ENCODE data around the gene HIPK1. TPM values are rescaled to one million over a fixed set of nuclear protein-coding genes. Genes with fewer than 3 reads are reported as not detected.

HIPK1 gene
- total RNA-seq, 1 experiment from 2014 or later = 40.1 TPM

DNA sequence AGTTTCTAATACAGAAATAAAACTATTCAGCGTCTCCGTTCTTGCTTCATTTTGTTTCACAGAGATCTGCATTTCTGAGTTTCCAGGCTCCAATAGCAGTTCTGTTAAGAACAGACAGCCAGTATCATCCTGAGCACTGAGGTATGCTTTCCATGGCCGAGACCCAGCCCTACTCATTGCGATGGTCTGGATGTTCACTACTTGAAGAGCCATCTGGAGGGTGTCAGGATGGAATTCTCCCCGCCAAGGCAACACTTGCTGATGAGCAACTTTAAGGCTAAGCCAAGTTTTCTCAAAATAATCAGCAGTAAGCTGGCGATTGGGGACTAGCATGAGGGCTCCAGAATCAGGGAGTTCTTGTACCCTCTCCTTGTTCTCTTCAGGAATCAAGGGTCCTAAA lies 34.0 kb upstream of the HIPK1 start:
- Histone ChIP-seq H3K9me3 (ENCODE audit: control insufficient read depth in 1 of 2, insufficient read depth in 1 of 2, low read depth in 1 of 2, low read length in 2 of 2) (no peaks in the 10 kb centered on the region), H3K27ac (ENCODE audit: low read depth, low read length) (no peak overlapping the region), H3K36me3 (ENCODE audit: control insufficient read depth in 1 of 2, insufficient read depth in 2 of 2, low read length in 2 of 2) (peaks cover 8 to 9% of the 10 kb centered on the region in 2 experiments; a peak in 1 of 4 replicates), H4K20me1 (ENCODE audit: insufficient read depth) (no peaks in the 10 kb centered on the region), H3K4me2 (ENCODE audit: low read length) (no peak overlapping the region), H3K9ac (ENCODE audit: low read length) (no peak overlapping the region), H3K27me3 (ENCODE audit: insufficient read depth, low read length) (no peaks in the 10 kb centered on the region), H3K79me2 (ENCODE audit: insufficient read depth, low read length) (no peaks in the 10 kb centered on the region), H3K4me3 (replicated peaks in 1 of 2; ENCODE audit: low read depth in 1 of 2, low read length in 2 of 2) (no peak overlapping the region), H3K4me1 (ENCODE audit: control insufficient read depth in 1 of 2, insufficient read depth in 2 of 2, low read length in 2 of 2) (no peaks in the 10 kb centered on the region), H2AFZ (ENCODE audit: low read depth, low read length, poor library complexity, severe bottlenecking) (no peak overlapping the region), H3K9me2 (ENCODE audit: insufficient read depth) (no peaks in the 10 kb centered on the region)
- no TSS peak for BruUV-seq (replicated peaks)
- RAD21 ChIA-PET (ENCODE audit: low non-redundant PET in 1 of 2, low total read pairs in 2 of 2, uncharacterized antibody in 2 of 2, unreplicated experiment in 2 of 2) = no interaction called here
- ATAC-seq (no peak), DNase-seq (ENCODE audit: low read depth, low spot score) (no peak)
- POLR2A ChIA-PET = no interaction called here
- TF ChIP-seq, protein P1, sequence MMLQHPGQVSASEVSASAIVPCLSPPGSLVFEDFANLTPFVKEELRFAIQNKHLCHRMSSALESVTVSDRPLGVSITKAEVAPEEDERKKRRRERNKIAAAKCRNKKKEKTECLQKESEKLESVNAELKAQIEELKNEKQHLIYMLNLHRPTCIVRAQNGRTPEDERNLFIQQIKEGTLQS (IDR thresholded peaks at IDR 0.05) = no peak
- TF ChIP-seq FOSL1 (IDR thresholded peaks at IDR 0.05; ENCODE audit: low read depth) = no peak
- TF ChIP-seq TCF7L2 (IDR thresholded peaks at IDR 0.05; ENCODE audit: borderline replicate concordance, extremely low read depth, insufficient read depth, insufficient read length) = no peak
- no peak for TF ChIP-seq ZNF274 (IDR thresholded peaks at IDR 0.05; ENCODE audit: low read depth, low read length)
- TF ChIP-seq ELF1 (IDR thresholded peaks at IDR 0.05; ENCODE audit: borderline replicate concordance, low read depth) = no peak
- TF ChIP-seq RAD21 (IDR thresholded peaks at IDR 0.05; ENCODE audit: low read depth) = no peak
- intact Hi-C loops (cut with micrococcal nuclease) = no loop called here
- CTCF ChIA-PET = no interaction called here

GRCh38 chr1:113895961-113896360 lies 33.2 kb upstream of the HIPK1 start:
- no peak overlapping the region for H3K9ac ChIP-seq (ENCODE audit: low read length)
- no peak overlapping the region for H2AFZ ChIP-seq (ENCODE audit: low read depth, low read length, poor library complexity, severe bottlenecking)
- ATAC-seq (no peak), DNase-seq (ENCODE audit: low read depth, low spot score) (no peak)
- peaks cover 8 to 9% of the 10 kb centered on the region in 2 experiments; a peak in 1 of 4 replicates for H3K36me3 ChIP-seq (ENCODE audit: control insufficient read depth in 1 of 2, insufficient read depth in 2 of 2, low read length in 2 of 2)
- no peaks in the 10 kb centered on the region for H4K20me1 ChIP-seq (ENCODE audit: insufficient read depth)
- ChIA-PET CTCF (no interaction called here), POLR2A (no interaction called here), RAD21 (ENCODE audit: low non-redundant PET in 1 of 2, low total read pairs in 2 of 2, uncharacterized antibody in 2 of 2, unreplicated experiment in 2 of 2) (no interaction called here)
- no peaks in the 10 kb centered on the region for H3K9me3 ChIP-seq (ENCODE audit: control insufficient read depth in 1 of 2, insufficient read depth in 1 of 2, low read depth in 1 of 2, low read length in 2 of 2)
- no peaks in the 10 kb centered on the region for H3K27me3 ChIP-seq (ENCODE audit: insufficient read depth, low read length)
- BruUV-seq (replicated peaks) = no TSS peak
- H3K4me3 ChIP-seq (replicated peaks in 1 of 2; ENCODE audit: low read depth in 1 of 2, low read length in 2 of 2) = no peak overlapping the region
- H3K9me2 ChIP-seq (ENCODE audit: insufficient read depth) = no peaks in the 10 kb centered on the region
- H3K79me2 ChIP-seq (ENCODE audit: insufficient read depth, low read length) = no peaks in the 10 kb centered on the region
- H3K4me1 ChIP-seq (ENCODE audit: control insufficient read depth in 1 of 2, insufficient read depth in 2 of 2, low read length in 2 of 2) = no peaks in the 10 kb centered on the region
- H3K27ac ChIP-seq (ENCODE audit: low read depth, low read length) = no peak overlapping the region
- no peak overlapping the region for H3K4me2 ChIP-seq (ENCODE audit: low read length)
- intact Hi-C loops (cut with micrococcal nuclease) = no loop called here
- TF ChIP-seq EZH2 (IDR thresholded peaks at IDR 0.05) (no peak), FOSL1 (IDR thresholded peaks at IDR 0.05; ENCODE audit: low read depth) (no peak), JUND (IDR thresholded peaks at IDR 0.05) (no peak), ZFX (IDR thresholded peaks at IDR 0.05) (no peak), CEBPB (IDR thresholded peaks at IDR 0.05; ENCODE audit: low read depth) (no peak), POLR2A (IDR thresholded peaks at IDR 0.05; ENCODE audit: borderline replicate concordance, extremely low read depth, insufficient read depth, insufficient read length) (no peak), TCF7L2 (IDR thresholded peaks at IDR 0.05; ENCODE audit: borderline replicate concordance, extremely low read depth, insufficient read depth, insufficient read length) (no peak), SRF (IDR thresholded peaks at IDR 0.05; ENCODE audit: low read depth) (no peak), REST (IDR thresholded peaks at IDR 0.05; ENCODE audit: low read depth) (no peak), RAD21 (IDR thresholded peaks at IDR 0.05; ENCODE audit: low read depth) (no peak), ZNF274 (IDR thresholded peaks at IDR 0.05; ENCODE audit: low read depth, low read length) (no peak), EZH2phosphoT487 (IDR thresholded peaks at IDR 0.05; ENCODE audit: borderline replicate concordance) (no peak), ELF1 (IDR thresholded peaks at IDR 0.05; ENCODE audit: borderline replicate concordance, low read depth) (no peak), EGR1 (IDR thresholded peaks at IDR 0.05; ENCODE audit: low read depth) (no peak)
- TF ChIP-seq, protein P2, sequence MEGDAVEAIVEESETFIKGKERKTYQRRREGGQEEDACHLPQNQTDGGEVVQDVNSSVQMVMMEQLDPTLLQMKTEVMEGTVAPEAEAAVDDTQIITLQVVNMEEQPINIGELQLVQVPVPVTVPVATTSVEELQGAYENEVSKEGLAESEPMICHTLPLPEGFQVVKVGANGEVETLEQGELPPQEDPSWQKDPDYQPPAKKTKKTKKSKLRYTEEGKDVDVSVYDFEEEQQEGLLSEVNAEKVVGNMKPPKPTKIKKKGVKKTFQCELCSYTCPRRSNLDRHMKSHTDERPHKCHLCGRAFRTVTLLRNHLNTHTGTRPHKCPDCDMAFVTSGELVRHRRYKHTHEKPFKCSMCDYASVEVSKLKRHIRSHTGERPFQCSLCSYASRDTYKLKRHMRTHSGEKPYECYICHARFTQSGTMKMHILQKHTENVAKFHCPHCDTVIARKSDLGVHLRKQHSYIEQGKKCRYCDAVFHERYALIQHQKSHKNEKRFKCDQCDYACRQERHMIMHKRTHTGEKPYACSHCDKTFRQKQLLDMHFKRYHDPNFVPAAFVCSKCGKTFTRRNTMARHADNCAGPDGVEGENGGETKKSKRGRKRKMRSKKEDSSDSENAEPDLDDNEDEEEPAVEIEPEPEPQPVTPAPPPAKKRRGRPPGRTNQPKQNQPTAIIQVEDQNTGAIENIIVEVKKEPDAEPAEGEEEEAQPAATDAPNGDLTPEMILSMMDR (IDR thresholded peaks at IDR 0.05 in 2 of 3, conservative IDR thresholded peaks at IDR 0.05 in 1 of 3; ENCODE audit: borderline replicate concordance in 1 of 3, insufficient read depth in 1 of 3, low read depth in 2 of 3, low read length in 2 of 3) = no peak
- TF ChIP-seq, protein P1 (IDR thresholded peaks at IDR 0.05) = no peak
